ENCODE measurements around the gene CAMSAP1. TPM values are rescaled to one million over a fixed set of nuclear protein-coding genes. Genes with fewer than 3 reads are reported as not detected.

CAMSAP1 gene
- total RNA-seq, 1 donor from 2014 or later, result 157 TPM

GRCh38 chr9:135817951-135818717 is 89.2 kb downstream of the CAMSAP1 start:
- DNase-seq (ENCODE audit: low spot score in 2 of 2), result no peak
- FAIRE-seq, result no peak

- DNase-seq (ENCODE audit: low spot score in 2 of 2) (no peak), FAIRE-seq (no peak)
Observed at GRCh38 chr9:135816651-135816970, 90.7 kb downstream of the CAMSAP1 start.

- DNase-seq (ENCODE audit: low spot score in 2 of 2) (no peak), FAIRE-seq (no peak)
Observed at GRCh38 chr9:135815830-135816650, 91.3 kb downstream of the CAMSAP1 start.

- FAIRE-seq (no peak), DNase-seq (ENCODE audit: low spot score in 2 of 2) (no peak)
Observed at GRCh38 chr9:135815413-135815812, 91.9 kb downstream of the CAMSAP1 start.

GRCh38 chr9:135814421-135815095 is 92.8 kb downstream of the CAMSAP1 start:
- FAIRE-seq, result no peak
- no peak for DNase-seq (ENCODE audit: low spot score in 2 of 2)

- DNase-seq (ENCODE audit: low spot score in 2 of 2) (no peak), FAIRE-seq (no peak)
Observed at GRCh38 chr9:135813671-135814290, 93.6 kb downstream of the CAMSAP1 start.

GRCh38 chr9:135812961-135813360 is 94.4 kb downstream of the CAMSAP1 start:
- DNase-seq (ENCODE audit: low spot score in 2 of 2), result no peak
- FAIRE-seq, result no peak

- no peak for FAIRE-seq
Observed at GRCh38 chr9:135811801-135812200, 95.5 kb downstream of the CAMSAP1 start.

GRCh38 chr9:135810806-135811575 is 96.4 kb downstream of the CAMSAP1 start:
- DNase-seq (ENCODE audit: low spot score in 2 of 2), result no peak

More at GRCh38 chr9:135811801-135812200, 95.5 kb downstream of the CAMSAP1 start:
- peak in 1 of 2 donors; percentile 49 for DNase-seq (ENCODE audit: low spot score in 2 of 2)

GRCh38 chr9:135809166-135809565 is 98.2 kb downstream of the CAMSAP1 start:
- FAIRE-seq, result no peak
- no peak for DNase-seq (ENCODE audit: low spot score in 2 of 2)

More at GRCh38 chr9:135810806-135811575, 96.4 kb downstream of the CAMSAP1 start:
- FAIRE-seq, result no peak

- DNase-seq (ENCODE audit: low spot score in 2 of 2), result no peak
- FAIRE-seq, result no peak
Observed at GRCh38 chr9:135805422-135806022, 101.8 kb downstream of the CAMSAP1 start.

- no peak for DNase-seq (ENCODE audit: low spot score in 2 of 2)
- FAIRE-seq, result no peak
Observed at GRCh38 chr9:135804581-135805421, 102.5 kb downstream of the CAMSAP1 start.

- FAIRE-seq (no peak), DNase-seq (ENCODE audit: low spot score in 2 of 2) (no peak)
Observed at GRCh38 chr9:135803441-135803840, 103.9 kb downstream of the CAMSAP1 start.

- FAIRE-seq, result no peak
- DNase-seq (ENCODE audit: low spot score in 2 of 2), result no peak
Observed at GRCh38 chr9:135802876-135803419, 104.4 kb downstream of the CAMSAP1 start.

GRCh38 chr9:135801070-135801469 is 106.3 kb downstream of the CAMSAP1 start:
- DNase-seq (ENCODE audit: low spot score in 2 of 2) (no peak), FAIRE-seq (no peak)

GRCh38 chr9:135799261-135799660 is 108.1 kb downstream of the CAMSAP1 start:
- DNase-seq (ENCODE audit: low spot score in 2 of 2), result no peak
- no peak for FAIRE-seq

- no peak for DNase-seq (ENCODE audit: low spot score in 2 of 2)
- FAIRE-seq, result no peak
Observed at GRCh38 chr9:135798263-135798585, 109.1 kb downstream of the CAMSAP1 start.

- FAIRE-seq, result no peak
- DNase-seq (ENCODE audit: low spot score in 2 of 2), result peak; percentile 59 to 74
Observed at GRCh38 chr9:135797507-135798262, 109.7 kb downstream of the CAMSAP1 start.
